ENCODE results near the gene PRKCA. TPM values are rescaled to one million over a fixed set of nuclear protein-coding genes. Genes with fewer than 3 reads are reported as not detected.
A peak's percentile ranks its signal among the peaks of the same experiment; 100 is the strongest.

PRKCA gene
- total and polyA plus RNA-seq, 10 of the 15 experiments (the other 5 are each of a cell fraction or from before 2014, with no cell fraction given): 0.11 to 14.6 (median 0.72) TPM

GRCh38 chr17:66717641-66718058, 415.2 kb downstream of the PRKCA start (continued):
- no peak for TF ChIP-seq CEBPZ (IDR thresholded peaks at IDR 0.05; ENCODE audit: low read depth, low read length)
- no peak for TF ChIP-seq ZBTB11 (CRISPR knock-in tag; IDR thresholded peaks at IDR 0.05)
- peak; percentile 82 for TF ChIP-seq NBN (IDR thresholded peaks at IDR 0.05)
- TF ChIP-seq HDAC6 (IDR thresholded peaks at IDR 0.05; ENCODE audit: unreplicated experiment): no peak
- no peak for TF ChIP-seq NR2C2 (IDR thresholded peaks at IDR 0.05; ENCODE audit: borderline replicate concordance, control insufficient read depth, insufficient read length, low read depth)
- no peak for TF ChIP-seq ZNF24 (IDR thresholded peaks at IDR 0.05)
- peak; percentile 76 for TF ChIP-seq BMI1 (IDR thresholded peaks at IDR 0.05; ENCODE audit: borderline replicate concordance)
- TF ChIP-seq ZBTB4 (CRISPR knock-in tag; IDR thresholded peaks at IDR 0.05): no peak
- TF ChIP-seq SKIL (IDR thresholded peaks at IDR 0.05; ENCODE audit: low read depth, poor library complexity, severe bottlenecking): peak; percentile 95
- no peak for TF ChIP-seq SIN3A (IDR thresholded peaks at IDR 0.05; ENCODE audit: low read depth, low read length)
- no peak for TF ChIP-seq BRCA1 (IDR thresholded peaks at IDR 0.05; ENCODE audit: low read depth, low read length)
- no peak for TF ChIP-seq GABPA (IDR thresholded peaks at IDR 0.05; ENCODE audit: low read depth)
- 0 out of 2 replicates have a peak, but pooled peaks have one; percentile 16 for TF ChIP-seq IRF4 (IDR thresholded peaks at IDR 0.05; ENCODE audit: low read depth, low read length)
- peak; percentile 52; the same call in 1 of the 2 replicates for TF ChIP-seq CREB1 (IDR thresholded peaks at IDR 0.05; ENCODE audit: low read depth)
- no peak for TF ChIP-seq MYC (IDR thresholded peaks at IDR 0.05; ENCODE audit: insufficient read depth, insufficient read length, insufficient replicate concordance, low read length, severe bottlenecking)
- TF ChIP-seq CBX5 (IDR thresholded peaks at IDR 0.05; ENCODE audit: low read depth): no peak
- no peak for TF ChIP-seq NRF1 (conservative IDR thresholded peaks at IDR 0.05; ENCODE audit: low read depth, low read length)
- TF ChIP-seq PAX5 (IDR thresholded peaks at IDR 0.05; ENCODE audit: borderline replicate concordance, low read depth, low read length): peak; percentile 29; the same call in 1 of the 2 replicates
- no peak for TF ChIP-seq ZZZ3 (IDR thresholded peaks at IDR 0.05; ENCODE audit: control insufficient read depth, insufficient read length, low read depth)

Data from GM12878 (cell line).